B cell (primary cell): ENCODE measurements around the gene TMEM38A.

Experiments
- CTCF ChIP-seq: fragments of 200-600 bp; IDR thresholded peaks from one replicate; pipeline ENCODE4 v1.8.0; 2022; ENCODE audit warnings: antibody characterized with exemption, mild to moderate bottlenecking
- EZH2 ChIP-seq: IDR thresholded peaks from 2 replicates; pipeline ENCODE4 v1.6.1; 2012; ENCODE audit warnings: borderline replicate concordance, low read depth, mild to moderate bottlenecking, moderate library complexity, low read length; ENCODE audit not compliant: insufficient read depth, poor library complexity, severe bottlenecking

GRCh38 chr19:16722591-16722990, 61.7 kb downstream of the TMEM38A start:
- TF ChIP-seq CTCF (no peak), EZH2 (no peak)
